M059J (cell line): ENCODE measurements around the gene TCAP. TPM values are rescaled to one million over a fixed set of nuclear protein-coding genes. Genes with fewer than 3 reads are reported as not detected.

ENCODE experiments used
- DNase-seq: peaks from one replicate; pipeline ENCODE4 v3.0.0-alpha.2; 2012; ENCODE audit warnings: low read depth
- total RNA-seq: library from RNA; depleted of rRNA; stranded (reverse); fragments of >200 nt; shearing (Covaris generic); gene quantifications from 2 replicates; pipeline ENCODE4 v1.2.3, GENCODE V29; 2014

TCAP gene
- total RNA-seq, 1 experiment from 2014 or later: not detected

GRCh38 chr17:39666601-39667261 is 1.6 kb downstream of the TCAP start:
- DNase-seq: peak; percentile 42

- no peak for DNase-seq
Observed at GRCh38 chr17:39667262-39667944, 2.3 kb downstream of the TCAP start.

DNA sequence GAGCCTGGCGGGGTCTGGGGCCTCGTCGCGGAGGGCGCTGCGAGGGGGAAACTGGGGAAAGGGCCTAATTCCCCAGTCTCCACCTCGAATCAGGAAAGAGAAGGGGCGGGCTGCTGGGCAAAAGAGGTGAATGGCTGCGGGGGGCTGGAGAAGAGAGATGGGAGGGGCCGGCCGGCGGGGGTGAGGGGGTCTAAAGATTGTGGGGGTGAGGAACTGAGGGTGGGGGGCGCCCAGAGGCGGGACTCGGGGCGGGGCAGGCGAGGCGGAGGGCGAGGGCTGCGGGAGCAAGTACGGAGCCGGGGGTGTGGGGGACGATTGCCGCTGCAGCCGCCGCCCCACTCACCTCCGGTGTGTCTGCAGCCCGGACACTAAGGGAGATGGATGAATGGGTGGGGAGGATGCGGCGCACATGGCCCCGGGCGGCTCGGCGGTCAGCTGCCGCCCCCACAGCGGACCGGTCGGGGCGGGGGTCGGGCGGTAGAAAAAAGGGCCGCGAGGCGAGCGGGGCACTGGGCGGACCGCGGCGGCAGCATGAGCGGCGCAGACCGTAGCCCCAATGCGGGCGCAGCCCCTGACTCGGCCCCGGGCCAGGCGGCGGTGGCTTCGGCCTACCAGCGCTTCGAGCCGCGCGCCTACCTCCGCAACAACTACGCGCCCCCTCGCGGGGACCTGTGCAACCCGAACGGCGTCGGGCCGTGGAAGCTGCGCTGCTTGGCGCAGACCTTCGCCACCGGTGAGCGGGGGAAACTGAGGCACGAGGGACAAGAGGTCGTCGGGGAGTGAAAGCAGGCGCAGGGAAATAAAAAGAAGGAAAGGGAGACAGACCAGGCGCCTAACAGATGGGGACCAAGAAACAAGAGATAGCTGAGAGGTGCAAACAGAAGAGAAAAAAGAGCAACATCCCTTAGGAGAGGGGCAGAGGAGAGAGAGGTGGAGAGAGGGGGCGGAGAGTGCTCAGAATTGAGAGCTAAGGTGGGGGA is 3.1 kb downstream of the TCAP start, which contains the start of gene PNMT:
Gene PNMT, plus strand, starts transcription at position 509 of the 980 bp plus-strand sequence. Its CDS starts 23 bp downstream, at position 532.
- peak; percentile 44 for DNase-seq

GRCh38 chr17:39669897-39670735 is 5.0 kb downstream of the TCAP start:
- DNase-seq: no peak

DNA sequence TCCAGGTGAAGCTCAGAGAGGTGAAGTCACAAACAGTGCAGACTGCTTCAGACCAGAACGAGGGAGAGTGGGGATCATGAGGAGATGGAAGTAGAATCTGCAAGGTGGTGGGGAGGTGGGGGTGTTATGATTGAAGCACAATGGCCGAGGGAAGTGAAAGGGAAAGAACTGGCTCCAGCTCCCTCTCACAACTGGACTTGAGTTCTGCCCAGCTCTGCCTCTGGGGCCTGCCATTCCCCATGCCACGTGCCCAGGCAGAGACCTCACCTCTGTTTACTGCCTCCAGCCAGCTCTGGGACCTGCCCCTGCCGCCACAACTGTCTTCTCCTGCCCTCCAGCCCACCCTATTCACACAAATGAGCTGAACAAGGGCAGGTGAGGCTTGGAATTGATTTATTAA is 5.6 kb downstream of the TCAP start:
- DNase-seq: no peak

DNA sequence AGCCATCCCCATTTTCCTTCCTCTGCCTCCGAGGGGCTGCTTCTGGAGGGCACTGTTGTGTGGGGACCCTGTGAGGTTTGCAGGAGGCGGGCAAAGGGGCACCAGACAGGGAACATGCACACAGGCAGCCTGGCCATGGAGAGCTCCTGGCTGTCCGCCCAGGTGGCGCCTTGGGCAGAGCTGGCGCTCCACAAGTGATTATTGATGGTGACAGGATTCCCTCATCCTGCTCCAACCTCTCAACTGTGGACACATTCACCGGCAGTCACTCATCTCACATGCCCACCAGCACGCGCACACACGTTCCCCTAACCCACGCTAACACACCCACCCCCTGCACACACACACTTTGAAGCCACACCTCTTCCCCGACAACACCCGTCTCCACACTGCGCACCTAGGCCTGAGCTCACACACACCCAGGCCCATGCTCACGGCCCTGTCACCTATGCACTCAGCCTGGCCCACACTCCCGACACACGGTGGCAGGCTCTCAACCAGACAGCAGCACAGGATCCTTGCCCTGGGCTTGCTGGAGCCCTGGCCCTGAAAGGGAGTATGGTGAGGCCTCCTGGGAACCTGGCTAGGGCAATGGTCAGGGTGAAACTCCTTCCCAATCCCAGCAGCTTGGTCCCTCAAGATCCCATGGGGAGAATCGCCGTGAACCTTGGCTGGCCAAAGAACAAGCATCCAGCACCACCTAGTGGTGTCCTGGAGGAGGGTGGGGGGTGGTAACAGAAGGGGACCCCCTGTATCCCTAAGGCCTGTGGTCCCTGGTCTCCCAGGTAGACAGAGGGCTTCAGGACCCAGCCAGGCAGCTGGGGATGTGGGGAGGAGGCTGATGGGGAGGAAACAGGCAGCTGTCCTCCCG is 6.7 kb downstream of the TCAP start:
- peak; percentile 42 for DNase-seq

- DNase-seq: no peak
Observed at GRCh38 chr17:39672522-39673334, 7.6 kb downstream of the TCAP start.

- no peak for DNase-seq
Observed at GRCh38 chr17:39673335-39674081, 8.4 kb downstream of the TCAP start.

DNA sequence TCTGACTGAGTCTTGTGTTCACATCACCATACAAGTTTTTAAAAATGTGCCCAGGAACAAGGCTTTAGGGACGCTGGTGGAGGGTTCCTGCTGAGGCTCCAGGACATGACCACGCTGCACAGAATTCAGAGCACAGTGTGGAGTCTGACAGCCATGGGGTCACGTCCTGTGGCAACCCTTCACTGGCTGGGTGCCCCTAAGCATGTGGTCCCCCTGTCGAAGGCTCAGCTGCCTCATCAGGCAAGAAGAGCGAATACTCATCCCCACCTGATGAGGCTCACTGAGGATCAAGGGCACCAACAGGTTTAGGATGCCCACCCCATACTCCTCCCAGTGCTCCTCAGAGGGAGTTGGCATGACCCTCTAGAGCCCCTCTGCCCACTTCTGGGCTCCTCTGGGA is 9.0 kb downstream of the TCAP start:
- no peak for DNase-seq

GRCh38 chr17:39674702-39675389 is 9.7 kb downstream of the TCAP start:
- no peak for DNase-seq

DNA sequence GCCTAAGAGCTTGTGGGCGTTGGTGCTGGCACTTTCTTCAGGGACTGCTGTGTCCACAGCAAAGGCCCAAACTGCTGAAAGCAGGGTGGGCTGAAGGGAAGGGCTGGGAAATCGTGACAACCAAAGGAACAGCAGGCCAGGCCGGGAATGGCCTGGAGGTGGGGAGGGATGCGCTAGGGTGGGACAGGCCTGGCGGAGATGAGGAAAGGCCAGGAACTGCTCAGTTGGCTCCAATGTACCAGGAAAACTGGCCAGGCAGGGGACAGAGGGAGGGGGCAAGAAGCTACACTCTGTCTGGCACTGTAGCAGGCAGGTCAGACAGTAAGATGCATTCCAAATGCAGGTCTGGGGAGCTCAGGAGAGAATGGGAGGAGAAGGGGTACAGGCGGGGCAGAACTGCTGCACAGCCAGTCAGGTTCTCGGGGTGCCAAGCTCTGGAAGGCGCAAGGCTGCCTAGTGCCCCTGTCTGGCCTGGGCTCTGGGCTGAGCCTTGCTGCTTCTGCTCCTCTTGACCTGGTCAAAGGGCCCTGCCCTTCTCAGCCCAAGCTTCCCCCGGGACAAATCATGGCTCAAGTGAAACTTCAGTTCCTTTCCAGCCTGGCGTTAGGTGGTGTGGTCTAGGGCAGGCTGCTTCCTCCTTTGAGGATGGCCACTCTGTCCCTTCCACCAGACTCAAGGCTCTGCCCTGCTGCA is 10.4 kb downstream of the TCAP start:
- no peak for DNase-seq

DNA sequence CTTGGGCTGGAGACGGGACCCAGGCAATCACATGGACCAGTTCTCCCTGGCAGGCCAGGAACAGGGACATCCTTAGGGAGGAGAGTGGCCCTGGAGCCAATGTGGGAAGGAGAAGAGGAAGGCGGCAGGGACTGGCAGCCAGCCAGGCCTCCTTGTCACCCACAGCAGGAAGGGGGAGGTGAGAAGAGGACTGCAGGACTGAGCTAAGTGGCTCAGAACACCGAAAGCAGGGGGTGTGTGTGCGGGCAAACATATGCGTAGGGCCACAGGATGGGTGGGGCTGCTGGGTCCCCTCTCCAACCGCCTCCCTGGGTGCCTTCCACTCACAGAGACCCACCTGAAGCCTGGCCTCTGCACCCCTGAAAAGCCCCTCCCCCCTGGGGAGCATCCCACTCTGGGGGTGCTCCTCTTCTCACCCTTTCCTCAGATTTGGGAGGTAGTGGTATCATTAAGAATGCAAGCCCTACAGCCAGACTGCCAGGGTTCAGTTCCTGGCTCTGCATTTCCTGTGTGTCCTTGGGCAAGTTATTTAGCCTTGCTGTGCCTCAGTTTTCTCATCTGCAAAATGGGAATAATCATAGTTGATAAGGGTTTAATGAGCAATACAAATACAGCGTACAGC is 11.2 kb downstream of the TCAP start:
- DNase-seq: peak; percentile 42

GRCh38 chr17:39677072-39677471 is 11.9 kb downstream of the TCAP start:
- DNase-seq: no peak

GRCh38 chr17:39677542-39678339 is 12.6 kb downstream of the TCAP start:
- DNase-seq: no peak

DNA sequence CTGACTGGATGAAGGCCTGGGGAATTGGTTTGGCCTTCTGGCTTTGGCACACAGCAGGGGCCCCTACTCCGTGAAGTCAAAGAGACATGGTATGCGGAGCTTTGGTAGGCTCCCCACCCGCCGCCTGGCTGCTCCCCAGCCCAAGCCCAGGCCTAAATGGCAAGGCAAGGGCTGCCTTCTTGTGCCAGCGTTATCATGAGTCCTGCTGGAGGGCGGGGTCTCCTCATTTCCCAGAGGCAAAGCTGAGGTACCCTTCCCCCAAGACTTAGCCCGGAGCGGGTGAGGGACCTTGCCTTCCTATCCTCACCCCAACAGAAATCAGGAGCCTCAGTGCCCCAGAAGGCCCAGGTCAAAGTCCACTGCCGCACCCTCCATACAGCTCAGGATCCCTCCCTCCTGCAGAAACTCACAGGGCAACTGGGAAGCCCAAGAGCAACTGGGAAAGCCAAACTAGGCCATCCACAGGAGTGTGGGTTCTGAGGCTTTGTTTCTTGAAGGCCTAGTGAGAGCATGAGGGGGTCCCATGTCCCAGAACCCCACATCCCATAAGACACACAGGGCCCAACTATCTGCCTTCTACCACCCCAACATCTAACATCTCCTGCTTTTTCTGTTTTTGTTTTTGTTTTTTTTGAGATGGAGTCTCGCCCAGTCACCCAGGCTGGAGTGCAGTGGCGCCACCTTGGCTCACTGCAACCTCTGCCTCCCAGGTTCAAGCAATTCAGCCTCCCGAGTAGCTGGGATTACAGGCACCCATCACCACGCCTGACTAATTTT is 13.4 kb downstream of the TCAP start:
- DNase-seq: no peak
